WERI-Rb-1 (cell line): ENCODE measurements around the gene PRKAR2A.
"Not testable (repeated sequence)": the region's sequence is repeated elsewhere in the genome, so short reads cannot be mapped to it uniquely, and the experiment has no call there.

Source experiments
- DNase-seq: peaks from one replicate; pipeline ENCODE4 v3.0.0-alpha.2; 2020
- H3K27ac ChIP-seq: fragments of 250-450 bp; sonication (Bioruptor Pico); 2 replicates; pipeline ENCODE4 v1.5.1; 2020; ENCODE audit warnings: mild to moderate bottlenecking, moderate library complexity
- H3K27me3 ChIP-seq: fragments of 250-450 bp; sonication (Bioruptor Pico); 2 replicates; pipeline ENCODE4 v1.5.1; 2021; ENCODE audit warnings: mild to moderate bottlenecking, low read depth, moderate library complexity; ENCODE audit not compliant: insufficient read depth, severe bottlenecking
- H3K36me3 ChIP-seq: fragments of 250-450 bp; sonication (Bioruptor Pico); 2 replicates; pipeline ENCODE4 v1.5.1; 2020; ENCODE audit warnings: mild to moderate bottlenecking, moderate library complexity
- H3K4me3 ChIP-seq: 2 replicates; pipeline ENCODE4 v1.5.1; 2011; ENCODE audit warnings: low read depth, mild to moderate bottlenecking, control low read depth, low read length
- H3K9me3 ChIP-seq: fragments of 250-450 bp; sonication (Bioruptor Pico); 2 replicates; pipeline ENCODE4 v1.5.1; 2021; ENCODE audit warnings: mild to moderate bottlenecking, moderate library complexity; ENCODE audit not compliant: severe bottlenecking
- TF ChIP-seq, protein P1 (sequence below): IDR thresholded peaks from 2 replicates; pipeline ENCODE4 v1.5.1; 2011; ENCODE audit warnings: low read depth, mild to moderate bottlenecking, control low read depth, inconsistent platforms, low read length

PRKAR2A gene

GRCh38 chr3:48797626-48798025, 50.0 kb downstream of the PRKAR2A start:
- TF ChIP-seq, protein P1, sequence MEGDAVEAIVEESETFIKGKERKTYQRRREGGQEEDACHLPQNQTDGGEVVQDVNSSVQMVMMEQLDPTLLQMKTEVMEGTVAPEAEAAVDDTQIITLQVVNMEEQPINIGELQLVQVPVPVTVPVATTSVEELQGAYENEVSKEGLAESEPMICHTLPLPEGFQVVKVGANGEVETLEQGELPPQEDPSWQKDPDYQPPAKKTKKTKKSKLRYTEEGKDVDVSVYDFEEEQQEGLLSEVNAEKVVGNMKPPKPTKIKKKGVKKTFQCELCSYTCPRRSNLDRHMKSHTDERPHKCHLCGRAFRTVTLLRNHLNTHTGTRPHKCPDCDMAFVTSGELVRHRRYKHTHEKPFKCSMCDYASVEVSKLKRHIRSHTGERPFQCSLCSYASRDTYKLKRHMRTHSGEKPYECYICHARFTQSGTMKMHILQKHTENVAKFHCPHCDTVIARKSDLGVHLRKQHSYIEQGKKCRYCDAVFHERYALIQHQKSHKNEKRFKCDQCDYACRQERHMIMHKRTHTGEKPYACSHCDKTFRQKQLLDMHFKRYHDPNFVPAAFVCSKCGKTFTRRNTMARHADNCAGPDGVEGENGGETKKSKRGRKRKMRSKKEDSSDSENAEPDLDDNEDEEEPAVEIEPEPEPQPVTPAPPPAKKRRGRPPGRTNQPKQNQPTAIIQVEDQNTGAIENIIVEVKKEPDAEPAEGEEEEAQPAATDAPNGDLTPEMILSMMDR: no peak
- H3K36me3 ChIP-seq: no peaks in the 10 kb centered on the region; the same call in none of the 2 replicates
- DNase-seq: no peak
- H3K27ac ChIP-seq: no peak overlapping the region
- no peaks in the 10 kb centered on the region for H3K9me3 ChIP-seq
- H3K4me3 ChIP-seq: no peak overlapping the region
- no peaks in the 10 kb centered on the region for H3K27me3 ChIP-seq

- no peaks in the 10 kb centered on the region for H3K9me3 ChIP-seq
- H3K27ac ChIP-seq: no peak overlapping the region
- TF ChIP-seq, protein P1: no peak
- DNase-seq: no peak
- H3K27me3 ChIP-seq: no peaks in the 10 kb centered on the region
- H3K4me3 ChIP-seq: no peak overlapping the region
- H3K36me3 ChIP-seq: no peaks in the 10 kb centered on the region; the same call in none of the 2 replicates
These were observed 51.5 kb downstream of the PRKAR2A start for GRCh38 chr3:48795997-48796732.

DNA sequence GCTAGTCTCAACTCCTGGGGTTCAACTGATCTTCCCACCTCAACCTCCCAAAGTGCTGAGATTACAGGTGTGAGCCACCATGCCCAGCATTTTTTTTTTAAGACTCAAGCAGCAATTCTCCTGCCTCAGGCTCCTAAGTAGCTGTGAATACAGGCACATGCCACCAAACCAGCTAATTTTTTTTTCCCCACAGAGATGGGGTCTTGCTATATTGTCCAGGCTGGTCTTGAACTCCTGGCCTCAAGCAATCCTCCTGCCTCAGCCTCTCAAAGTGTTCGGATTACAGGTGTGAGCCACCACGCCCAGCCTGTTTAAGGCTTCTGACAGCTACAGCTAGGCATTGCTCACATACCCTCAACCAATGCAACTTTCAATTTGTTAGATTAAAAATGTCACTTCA, 54.2 kb downstream of the PRKAR2A start:
- DNase-seq, H3K36me3 ChIP-seq, H3K27ac ChIP-seq, H3K9me3 ChIP-seq, H3K27me3 ChIP-seq, H3K4me3 ChIP-seq: not testable (repeated sequence)

- peaks cover 8% of the 10 kb centered on the region for H3K36me3 ChIP-seq
- H3K9me3 ChIP-seq: no peaks in the 10 kb centered on the region
- H3K27ac ChIP-seq: no peak overlapping the region
- no peaks in the 10 kb centered on the region for H3K27me3 ChIP-seq
- no peak overlapping the region for H3K4me3 ChIP-seq
- TF ChIP-seq, protein P1: no peak
- DNase-seq: no peak
These were observed 58.0 kb downstream of the PRKAR2A start for GRCh38 chr3:48789665-48790064.

DNA sequence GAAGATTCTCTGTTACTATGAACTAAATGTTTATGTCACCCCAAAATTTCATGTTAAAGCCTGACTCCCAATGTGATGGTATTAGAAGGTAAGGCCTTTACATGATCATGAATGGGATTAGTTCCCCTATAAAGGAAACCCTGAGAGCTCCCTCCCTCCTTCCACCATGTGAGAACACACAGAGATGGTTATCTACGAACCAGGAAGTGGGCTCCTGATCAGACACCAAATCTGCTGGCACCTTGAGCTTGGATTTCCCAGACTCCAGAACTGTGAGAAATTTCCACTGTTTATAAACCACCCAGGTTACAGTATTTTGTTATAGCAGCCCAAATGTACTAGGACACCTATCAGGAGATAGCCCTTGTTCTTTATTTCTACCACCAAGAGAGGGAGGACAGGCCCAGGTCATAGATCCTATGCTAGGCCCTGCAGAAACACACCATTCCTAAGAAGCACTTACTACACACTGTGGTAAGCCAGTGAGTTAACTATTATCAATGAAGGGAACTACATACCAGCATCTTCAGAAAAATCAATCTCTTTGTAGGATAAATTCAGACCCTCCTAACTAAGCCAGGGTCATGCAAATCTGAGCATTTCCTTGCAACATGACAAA, 59.0 kb downstream of the PRKAR2A start:
- Histone ChIP-seq H3K9me3 (no peaks in the 10 kb centered on the region), H3K27ac (no peak overlapping the region), H3K36me3 (peaks cover 8% of the 10 kb centered on the region), H3K4me3 (no peak overlapping the region), H3K27me3 (no peaks in the 10 kb centered on the region)
- DNase-seq: no peak
- TF ChIP-seq, protein P1: no peak

DNA sequence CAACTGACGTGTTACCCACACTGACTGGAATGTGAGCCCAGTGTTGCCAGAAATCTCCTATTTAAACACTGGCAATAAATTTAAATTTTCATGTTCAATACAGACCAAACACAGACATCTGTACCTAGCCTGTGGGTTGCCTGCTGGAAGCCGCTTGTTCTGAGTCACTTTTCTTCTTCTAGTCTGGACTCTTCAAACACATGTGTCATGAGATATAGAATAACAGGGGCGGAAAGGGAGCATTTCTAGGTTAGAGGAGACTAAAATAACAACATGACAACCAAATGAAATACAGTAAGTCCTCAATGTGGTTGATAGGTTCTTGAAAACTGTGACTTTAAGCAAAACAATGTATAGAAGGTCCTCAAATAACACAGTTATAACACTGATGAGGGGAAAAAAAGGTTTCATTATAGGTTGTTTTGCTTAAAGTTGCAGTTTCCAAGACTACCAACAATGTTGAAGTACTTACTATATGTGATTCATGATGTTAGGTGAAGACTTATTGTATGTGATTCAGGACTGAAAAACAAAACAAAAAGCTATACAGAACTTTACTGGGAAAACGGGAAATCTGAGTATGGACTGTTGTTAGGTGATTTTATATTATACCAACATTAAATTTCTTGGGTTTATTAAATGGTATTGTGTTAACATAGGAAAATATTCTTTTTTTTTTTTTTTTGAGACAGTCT, 63.1 kb downstream of the PRKAR2A start:
- no peak for DNase-seq
- Histone ChIP-seq H3K27me3 (no peaks in the 10 kb centered on the region), H3K4me3 (no peak overlapping the region), H3K36me3 (peaks cover 15% of the 10 kb centered on the region), H3K27ac (no peak overlapping the region), H3K9me3 (no peaks in the 10 kb centered on the region)
- TF ChIP-seq, protein P1: no peak
